GM18907 (cell line): Measurements from ENCODE around the gene ATF6.
A peak's percentile ranks its signal among the peaks of the same experiment; 100 is the strongest.

Experiments used
- ATAC-seq: cut with Tn5 transposase; IDR thresholded peaks from one replicate; pipeline ENCODE4 v1.9.1; 2021; ENCODE audit warnings: mild to moderate bottlenecking, moderate library complexity; ENCODE audit not compliant: unreplicated experiment

Gene ATF6

GRCh38 chr1:161930064-161930463, 163.9 kb downstream of the ATF6 start:
- ATAC-seq = no peak

- ATAC-seq = no peak
Observed at GRCh38 chr1:161932668-161933067, 166.5 kb downstream of the ATF6 start.

DNA sequence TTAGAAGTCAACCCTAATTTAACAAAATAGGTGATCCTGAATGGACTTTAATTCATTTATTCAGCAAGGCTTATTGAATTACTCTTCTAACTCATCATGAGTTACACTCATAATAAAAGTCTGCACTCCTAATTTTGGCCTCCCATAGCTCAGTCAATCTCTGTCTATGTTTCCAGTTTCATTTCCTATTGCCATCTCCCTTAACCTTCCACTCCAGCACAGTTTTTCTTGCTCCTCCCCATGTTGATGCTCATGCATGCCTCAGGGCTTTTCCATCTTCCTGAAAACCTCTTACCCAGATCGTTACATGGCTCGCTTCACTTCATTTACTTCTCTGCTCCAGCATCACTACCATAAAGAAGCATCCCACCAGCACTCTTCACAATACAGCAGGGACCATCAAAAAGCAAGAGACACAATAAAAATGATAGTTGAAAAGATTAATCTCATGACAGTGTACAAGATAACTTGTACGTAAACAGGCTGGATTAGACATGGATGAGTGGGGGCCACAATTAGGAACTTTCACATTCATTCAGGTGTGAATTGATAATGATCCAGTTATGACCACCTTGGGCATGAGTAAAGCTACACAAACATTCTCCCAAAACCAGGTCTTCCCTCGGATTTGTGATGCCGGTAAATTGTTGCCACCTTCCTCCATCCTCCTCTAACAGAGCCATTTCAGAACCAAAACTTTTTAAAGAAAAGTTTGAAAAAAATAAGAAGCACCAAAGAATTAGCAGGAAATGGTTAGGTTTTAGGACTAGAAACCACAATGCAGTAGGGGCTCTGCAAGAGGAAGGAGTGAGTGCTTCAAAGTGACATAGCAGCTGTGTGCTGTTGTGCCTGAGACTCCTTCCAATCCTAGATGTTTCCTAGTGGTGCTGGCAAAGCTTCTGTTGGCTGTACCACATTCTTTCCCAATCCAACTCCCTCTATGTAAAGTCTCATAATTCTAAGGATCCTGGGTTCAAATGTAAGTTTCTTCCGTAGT, 167.8 kb downstream of the ATF6 start:
- peak; percentile 65 for ATAC-seq

- ATAC-seq = no peak
Observed at GRCh38 chr1:161935264-161935663, 169.1 kb downstream of the ATF6 start.

GRCh38 chr1:161936786-161937185, 170.7 kb downstream of the ATF6 start:
- ATAC-seq = no peak

DNA sequence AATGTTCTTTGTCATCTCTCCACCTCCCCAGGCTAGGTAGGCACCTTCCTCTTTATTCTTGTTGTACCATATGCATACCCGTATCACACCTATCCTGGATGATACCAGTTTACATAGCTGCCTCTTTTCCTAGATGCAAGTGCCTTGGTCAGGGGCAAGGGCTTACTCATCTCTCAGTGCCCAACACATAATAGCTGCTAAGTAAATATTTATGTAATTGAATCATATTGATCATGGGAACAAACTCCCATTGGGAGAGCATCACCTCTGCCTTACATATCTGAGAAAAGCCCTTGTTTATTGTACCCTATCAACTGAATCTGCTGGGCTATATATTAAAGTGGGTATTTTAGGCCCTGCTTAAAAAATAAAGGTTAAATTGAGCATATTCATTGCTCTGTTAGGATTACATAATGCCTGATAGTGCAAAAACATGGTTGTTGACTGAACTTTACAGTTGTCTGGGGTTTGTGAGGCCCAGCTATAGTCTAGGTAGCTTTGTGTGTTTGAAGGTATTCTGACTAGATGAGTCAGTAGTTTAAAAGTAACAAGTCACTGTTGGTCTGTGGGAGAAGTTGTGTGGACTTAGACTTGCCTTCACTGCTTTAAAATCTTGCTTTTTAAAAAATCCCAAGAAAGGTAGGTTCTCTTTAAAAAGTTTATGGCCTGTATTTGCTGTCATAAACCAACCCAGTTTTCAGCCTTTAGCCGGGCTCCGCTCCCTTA, 174.9 kb downstream of the ATF6 start:
- no peak for ATAC-seq

DNA sequence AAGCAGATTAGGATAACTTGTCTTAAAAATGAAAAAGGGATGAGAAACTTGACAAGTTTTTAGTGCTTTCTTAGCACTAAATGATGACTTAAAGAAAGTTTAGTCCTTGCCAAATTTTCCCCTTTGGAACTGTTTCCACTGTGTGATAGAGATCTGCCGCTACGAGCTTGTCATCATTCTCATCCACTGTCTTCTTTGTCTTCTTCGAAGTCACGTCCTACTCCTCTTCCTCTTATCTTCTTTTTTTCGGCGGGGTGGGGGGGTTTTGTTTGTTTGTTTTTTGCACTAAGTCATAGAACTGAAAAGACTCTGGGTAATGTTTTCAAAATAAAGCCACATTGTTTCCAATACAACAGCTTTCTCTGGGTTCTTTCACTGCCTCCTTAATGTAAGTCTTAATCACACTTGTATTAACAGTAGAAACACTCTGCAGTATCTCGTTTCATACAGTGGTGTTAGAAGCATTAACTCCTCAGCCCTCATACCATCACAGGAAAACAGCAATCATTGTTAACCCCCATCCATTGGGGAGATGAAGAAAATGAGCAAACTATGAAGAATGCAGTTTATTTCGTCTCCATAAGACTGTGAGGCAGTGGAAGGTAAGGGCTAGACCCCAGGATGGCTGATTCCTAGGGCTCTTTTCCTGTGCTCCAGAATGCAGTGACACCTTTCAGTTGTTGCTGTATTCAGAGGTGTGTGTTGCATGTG, 175.8 kb downstream of the ATF6 start:
- no peak for ATAC-seq

GRCh38 chr1:161943737-161944136, 177.6 kb downstream of the ATF6 start:
- no peak for ATAC-seq

GRCh38 chr1:161944381-161944780, 178.3 kb downstream of the ATF6 start:
- ATAC-seq = no peak

GRCh38 chr1:161945306-161946060, 179.4 kb downstream of the ATF6 start:
- ATAC-seq = no peak

GRCh38 chr1:161946071-161946987, 180.2 kb downstream of the ATF6 start:
- ATAC-seq = no peak

DNA sequence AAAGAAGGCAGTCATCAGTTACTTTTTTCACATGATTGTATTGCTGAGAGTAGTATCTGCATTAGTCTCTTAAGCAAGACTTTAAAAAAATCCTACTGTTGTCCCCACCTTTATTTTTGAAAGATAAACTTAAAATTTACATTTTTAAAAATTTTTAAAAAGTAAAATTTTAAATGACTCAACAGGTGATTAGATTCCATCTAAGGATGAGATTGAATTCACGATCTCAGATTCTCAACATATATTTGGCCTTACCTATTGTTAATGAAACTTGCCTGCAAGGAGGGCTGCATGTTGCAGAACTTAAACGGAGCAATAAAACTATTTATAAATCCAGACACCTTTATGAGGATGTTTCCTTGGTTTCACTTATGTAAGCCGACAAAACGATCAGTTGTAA, 182.3 kb downstream of the ATF6 start:
- ATAC-seq = no peak

DNA sequence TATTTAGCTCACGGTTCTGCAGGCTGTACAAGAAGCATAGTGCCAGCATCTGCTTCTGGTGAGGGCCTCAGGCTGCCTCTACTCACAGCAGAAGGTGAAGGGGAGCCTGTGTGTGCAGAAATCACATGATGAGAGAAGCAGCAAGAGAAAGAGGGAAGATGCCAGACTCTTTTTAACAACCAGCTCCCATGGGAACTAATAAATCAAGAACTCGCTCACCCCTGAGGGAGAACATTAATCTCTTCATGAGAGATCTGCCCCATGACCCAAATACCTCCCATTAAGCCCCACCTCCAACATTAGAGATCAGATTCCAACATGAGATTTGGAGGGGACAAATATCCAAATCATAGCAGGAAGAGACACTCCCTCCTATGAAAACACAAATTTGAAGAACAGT, 183.4 kb downstream of the ATF6 start:
- ATAC-seq = no peak

GRCh38 chr1:161950377-161950776, 184.3 kb downstream of the ATF6 start:
- ATAC-seq = no peak

- ATAC-seq = no peak
Observed at GRCh38 chr1:161951646-161952045, 185.5 kb downstream of the ATF6 start.

- ATAC-seq = no peak
Observed at GRCh38 chr1:161952607-161953172, 186.6 kb downstream of the ATF6 start.

- no peak for ATAC-seq
Observed at GRCh38 chr1:161953256-161953920, 187.3 kb downstream of the ATF6 start.

- no peak for ATAC-seq
Observed at GRCh38 chr1:161954050-161954449, 187.9 kb downstream of the ATF6 start.

DNA sequence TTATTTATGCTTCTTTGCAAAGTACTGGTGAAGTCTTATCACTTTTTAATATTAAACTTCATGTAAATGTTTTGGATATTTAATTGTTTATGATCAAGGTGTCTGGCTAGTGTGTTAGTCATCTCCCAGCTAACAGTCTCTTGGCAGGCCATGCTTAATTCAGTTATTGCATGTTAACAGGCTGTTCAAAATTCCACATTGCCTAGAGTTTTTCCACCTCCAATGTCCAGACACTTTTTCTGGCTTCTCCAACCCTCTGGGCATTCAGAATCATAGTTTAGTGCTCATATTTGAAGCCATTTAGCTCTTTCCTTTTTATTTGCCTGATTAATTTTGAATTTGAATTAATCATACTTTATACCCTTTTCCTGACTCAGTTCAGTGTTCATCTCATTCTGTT, 188.3 kb downstream of the ATF6 start:
- ATAC-seq = no peak
